AG08396 (cell line): ENCODE data around the gene CXCL6.

Experiments used
- DNase-seq: peaks from one replicate; pipeline ENCODE4 v3.0.0; 2012; ENCODE audit warnings: low spot score, mixed read lengths

The CXCL6 gene

GRCh38 chr4:73842696-73843095 is 6.2 kb downstream of the CXCL6 start:
- DNase-seq: no peak

DNA sequence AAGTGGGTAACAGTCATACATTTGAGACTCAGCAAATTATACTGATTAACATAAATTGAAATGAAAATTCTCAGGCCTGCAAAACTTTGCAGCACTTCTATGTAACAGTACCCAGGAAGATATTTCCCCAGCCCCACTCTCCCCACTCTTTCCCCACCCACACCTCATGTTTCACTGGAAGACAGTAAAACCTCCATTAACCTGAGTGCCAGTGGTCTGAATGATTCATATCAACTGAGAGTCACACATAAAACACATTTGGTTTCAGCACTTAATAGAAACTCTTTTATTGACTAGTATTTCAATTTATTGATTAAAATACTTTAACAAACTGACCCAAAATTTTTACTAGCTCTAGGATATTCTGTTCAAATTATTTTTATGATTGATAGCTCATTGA is 6.9 kb downstream of the CXCL6 start:
- DNase-seq: no peak

GRCh38 chr4:73844345-73844744 is 7.9 kb downstream of the CXCL6 start:
- DNase-seq: no peak

GRCh38 chr4:73844806-73845205 is 8.3 kb downstream of the CXCL6 start:
- DNase-seq: no peak

DNA sequence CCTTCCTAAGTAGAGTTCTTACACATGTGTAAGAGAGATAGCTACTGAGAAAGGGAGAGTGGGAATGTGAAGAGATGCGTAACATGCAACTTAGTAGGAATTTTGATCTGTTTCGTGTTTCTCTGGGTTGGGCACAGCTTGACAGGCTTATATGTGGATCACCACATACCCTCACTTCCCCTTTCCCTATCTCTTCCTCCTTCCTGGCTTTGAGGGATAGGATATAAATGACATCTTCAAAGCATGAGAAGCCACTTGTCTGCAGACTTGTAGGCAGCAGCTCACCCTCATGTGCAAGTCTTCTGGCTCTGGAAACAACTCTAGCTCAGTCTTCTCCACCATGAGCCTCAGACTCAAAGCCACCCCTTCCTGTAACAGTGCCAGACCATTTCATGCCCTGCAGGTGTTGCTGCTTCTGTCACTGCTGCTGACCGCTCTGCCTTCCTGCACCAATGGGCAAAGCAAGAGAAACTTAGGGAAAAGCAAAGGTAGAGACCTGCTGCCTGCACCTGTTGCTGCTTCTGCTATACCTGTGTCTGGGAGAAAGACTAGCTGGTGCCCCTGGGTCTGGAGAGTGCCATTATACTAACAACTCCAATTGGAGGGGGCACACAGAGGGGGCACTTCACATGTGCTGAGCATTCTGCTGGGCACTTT is 11.2 kb downstream of the CXCL6 start:
- DNase-seq: no peak

DNA sequence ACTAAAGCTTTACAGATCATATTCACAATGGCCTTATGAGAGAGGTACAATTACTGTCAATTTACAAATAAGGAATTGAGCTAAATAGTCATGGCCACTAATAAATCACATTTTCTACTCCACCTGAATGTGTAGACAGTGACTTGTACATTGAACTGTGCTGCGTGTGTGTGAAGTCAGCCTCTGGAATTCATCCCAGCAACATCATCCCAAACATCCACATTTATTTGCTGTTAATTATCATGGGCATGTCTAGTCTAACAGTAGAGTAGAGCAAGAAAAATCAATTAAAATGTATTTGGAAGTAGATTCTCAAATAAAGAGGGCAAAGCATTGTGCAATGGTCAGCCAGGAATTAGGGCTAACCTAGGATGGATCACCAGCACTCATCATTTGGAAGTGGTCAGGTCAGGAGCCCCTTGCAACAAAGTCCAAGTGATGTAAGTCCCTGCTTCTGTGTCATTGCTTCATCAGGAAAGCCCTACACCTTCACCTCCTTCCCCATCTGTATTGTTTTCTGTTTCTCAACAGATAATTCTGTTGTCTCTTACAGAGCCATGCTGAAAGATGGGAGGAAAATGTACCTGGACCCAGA is 11.8 kb downstream of the CXCL6 start:
- DNase-seq: no peak

GRCh38 chr4:73850261-73850970 is 13.9 kb downstream of the CXCL6 start:
- no peak for DNase-seq

DNA sequence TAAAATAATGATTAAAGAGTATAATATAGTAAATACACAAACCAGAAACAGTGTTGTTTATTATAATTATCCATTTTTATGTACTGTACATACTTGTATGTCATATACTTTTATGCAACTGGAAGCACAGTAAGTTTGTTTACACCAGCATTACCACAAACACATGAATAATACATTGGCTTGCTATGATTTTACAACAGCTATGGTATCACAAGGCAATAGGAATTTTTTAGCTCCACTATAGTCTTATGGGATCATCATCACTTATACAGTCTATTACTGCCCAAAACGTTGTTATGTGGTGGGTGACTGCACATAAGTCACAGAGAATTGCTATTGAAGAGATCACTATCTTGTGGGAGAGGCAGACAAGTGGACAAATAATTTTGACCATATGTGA is 14.8 kb downstream of the CXCL6 start:
- DNase-seq: no peak

- DNase-seq: no peak
Observed at GRCh38 chr4:73852771-73853170, 16.3 kb downstream of the CXCL6 start.

GRCh38 chr4:73853246-73853704 is 16.8 kb downstream of the CXCL6 start, which contains the start of gene PF4V1:
Gene PF4V1 (plus strand): TSS chr4:73853296. CDS start chr4:73853363, 67 bp downstream.
- no peak for DNase-seq

- no peak for DNase-seq
Observed at GRCh38 chr4:73853718-73854473, 17.4 kb downstream of the CXCL6 start.

DNA sequence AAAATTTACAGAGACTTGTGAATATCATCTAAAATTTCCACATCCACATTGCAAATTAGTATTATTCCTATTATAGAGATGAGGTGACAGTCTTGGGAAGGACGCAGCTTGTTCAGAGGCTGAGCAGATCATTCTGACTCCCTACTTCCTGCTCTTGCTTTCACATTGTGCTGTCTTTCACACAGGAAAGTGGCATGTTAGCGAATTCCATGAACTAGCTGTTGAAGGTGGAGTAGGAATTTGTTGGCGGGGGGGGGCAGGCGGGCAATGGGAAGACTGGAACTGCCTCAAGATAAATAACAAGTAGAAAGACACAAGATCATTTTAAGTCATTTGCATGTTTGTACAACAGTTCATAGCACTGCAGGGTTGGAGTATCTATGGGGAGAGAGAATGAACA is 18.9 kb downstream of the CXCL6 start:
- no peak for DNase-seq

- DNase-seq: no peak
Observed at GRCh38 chr4:73856518-73856917, 20.0 kb downstream of the CXCL6 start.

DNA sequence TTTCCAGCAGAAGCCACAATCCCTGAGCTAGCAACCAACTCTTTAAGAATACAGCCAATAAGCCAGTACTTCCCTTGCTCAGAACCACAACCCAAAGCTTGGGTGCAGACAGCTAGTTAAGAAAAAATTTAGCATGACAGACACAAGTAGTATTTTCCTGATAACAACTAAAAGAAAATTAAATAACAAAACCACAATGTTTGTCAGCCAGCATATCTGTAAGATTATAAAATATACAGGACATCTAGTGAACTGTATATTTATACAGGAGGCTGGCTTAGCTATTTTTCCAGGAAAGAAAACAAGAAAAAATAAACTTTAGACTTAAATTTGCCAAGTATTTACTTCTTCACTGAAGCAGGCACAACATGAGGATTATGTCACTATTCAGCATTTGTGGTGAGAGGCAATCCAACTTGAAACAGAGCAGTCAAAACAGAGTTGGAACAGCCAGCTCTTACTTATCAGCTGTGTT is 23.2 kb downstream of the CXCL6 start:
- peak; percentile 43 for DNase-seq

DNA sequence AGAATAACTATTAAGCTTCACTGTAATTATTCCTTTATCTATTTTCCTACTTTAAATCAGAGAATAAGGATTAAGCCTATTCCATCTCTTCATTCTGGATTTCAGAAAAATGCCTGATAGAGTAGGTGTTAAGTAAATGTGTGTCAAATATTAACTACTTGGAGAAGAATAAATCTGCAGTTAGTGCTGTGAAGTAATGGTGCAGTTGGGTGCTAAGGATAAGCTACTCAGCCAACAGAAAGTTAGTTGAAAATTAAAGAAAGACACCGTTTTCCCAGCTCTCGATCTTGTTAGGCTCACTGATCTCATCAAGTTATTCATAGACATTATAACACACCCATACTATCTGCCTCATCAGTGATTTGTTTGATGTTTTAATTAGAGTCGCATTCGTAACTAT is 23.7 kb downstream of the CXCL6 start:
- DNase-seq: no peak

DNA sequence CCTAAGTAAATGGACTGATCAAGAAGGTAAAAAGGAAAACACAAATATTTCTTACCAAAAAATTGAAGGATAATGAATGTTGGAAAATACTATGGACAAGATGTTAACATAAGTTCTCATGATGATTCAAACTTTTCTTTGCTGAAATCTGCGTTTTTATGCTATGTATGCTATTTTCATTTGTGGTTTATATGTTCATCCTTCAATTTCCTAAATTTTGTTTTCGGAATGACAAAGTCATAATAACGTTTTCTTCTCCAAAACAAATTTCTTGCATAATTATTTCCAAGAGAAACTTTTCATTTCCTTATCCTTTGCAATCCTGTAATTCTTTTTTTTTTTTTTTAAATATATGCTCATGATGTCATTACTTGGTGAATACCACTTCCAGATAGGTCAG is 24.4 kb downstream of the CXCL6 start:
- DNase-seq: no peak

DNA sequence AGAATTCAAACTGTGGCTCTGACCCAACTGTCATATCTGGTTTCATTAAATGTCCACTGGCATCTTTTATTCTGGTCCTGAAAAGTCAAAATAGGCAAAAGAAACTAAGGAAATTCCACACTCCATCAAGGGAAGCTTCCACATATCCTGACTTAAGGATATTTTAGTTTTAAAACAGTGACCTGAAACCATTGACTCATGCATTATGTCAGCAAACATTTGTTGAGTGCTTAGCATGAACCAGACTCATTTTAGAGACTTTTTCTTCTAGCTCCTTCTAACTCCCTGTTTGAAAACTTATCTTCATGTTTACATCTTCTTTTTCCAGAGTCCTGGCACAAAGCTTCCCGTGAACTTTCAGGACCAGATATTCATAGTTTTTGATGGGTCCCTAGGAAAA is 25.8 kb downstream of the CXCL6 start:
- DNase-seq: no peak

DNA sequence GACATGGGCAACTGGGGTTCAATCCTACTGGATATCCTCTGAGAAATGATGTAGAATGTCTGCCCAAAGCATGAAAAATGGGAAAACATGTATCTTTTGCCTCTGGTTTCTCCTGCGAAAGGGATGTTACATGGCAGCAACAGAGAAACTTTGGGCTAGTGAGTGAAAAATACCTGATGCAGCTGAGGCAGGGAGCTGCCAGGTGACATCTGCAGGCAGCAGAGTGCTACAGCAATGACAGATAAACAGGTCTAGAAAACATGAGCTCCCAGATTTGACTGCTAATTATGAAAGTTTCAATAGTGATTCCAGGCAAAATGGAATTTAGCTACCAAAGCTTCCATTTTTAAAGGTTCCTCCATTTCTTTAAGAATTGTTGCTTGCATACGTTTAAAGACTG is 27.9 kb downstream of the CXCL6 start:
- no peak for DNase-seq

DNA sequence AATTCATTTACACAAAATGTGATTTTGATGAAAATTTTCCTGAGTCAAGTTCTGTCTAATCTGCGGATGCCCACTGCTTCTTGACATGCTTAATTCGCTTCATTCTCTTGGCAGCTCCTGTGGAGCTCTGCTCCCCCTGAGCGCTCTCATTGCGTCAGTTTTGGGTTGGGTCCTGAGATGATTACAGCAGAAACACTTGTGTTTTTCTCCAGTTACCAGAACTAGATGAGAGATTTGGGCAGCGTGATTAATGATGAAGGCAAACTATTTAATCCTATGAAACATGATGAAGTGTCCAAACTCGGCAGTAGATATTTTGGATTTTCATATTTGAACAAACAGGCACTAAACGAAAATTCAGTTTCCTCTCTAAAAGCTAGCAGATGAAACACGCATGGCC is 28.5 kb downstream of the CXCL6 start:
- DNase-seq: no peak

DNA sequence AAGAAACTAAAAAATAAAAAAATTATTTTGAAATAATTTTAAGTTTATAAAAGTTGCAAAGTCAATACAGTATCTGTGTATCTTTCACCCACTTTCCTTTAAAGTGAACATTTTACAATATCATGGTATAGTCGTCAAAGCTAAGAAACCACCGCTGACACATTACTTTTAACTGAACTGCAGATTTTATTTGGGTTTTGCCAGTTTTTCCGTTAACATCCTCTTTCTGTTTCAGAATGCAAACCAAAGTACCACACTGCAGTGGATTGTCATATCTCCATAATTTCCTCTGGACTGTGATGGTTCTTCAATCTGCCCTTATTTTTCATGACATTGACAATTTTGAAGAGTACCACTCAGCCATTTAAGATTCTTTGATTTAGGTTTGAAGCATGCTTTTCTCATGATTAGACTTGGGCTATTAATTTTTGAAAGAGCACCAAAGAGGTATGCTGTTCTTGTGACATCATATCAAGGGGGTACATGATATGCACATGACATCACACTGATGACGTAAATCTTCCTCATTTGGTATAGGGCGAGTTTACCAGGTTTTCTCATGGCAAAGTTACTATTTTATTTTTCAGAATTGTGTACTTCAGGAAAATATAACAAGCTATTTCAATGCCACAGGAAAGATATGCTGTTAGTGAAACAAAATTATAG is 29.1 kb downstream of the CXCL6 start:
- no peak for DNase-seq

- DNase-seq: no peak
Observed at GRCh38 chr4:73866246-73866645, 29.8 kb downstream of the CXCL6 start.

- DNase-seq: no peak
Observed at GRCh38 chr4:73867783-73868182, 31.3 kb downstream of the CXCL6 start.
